ENCODE data around the gene CCDC183.

DNA sequence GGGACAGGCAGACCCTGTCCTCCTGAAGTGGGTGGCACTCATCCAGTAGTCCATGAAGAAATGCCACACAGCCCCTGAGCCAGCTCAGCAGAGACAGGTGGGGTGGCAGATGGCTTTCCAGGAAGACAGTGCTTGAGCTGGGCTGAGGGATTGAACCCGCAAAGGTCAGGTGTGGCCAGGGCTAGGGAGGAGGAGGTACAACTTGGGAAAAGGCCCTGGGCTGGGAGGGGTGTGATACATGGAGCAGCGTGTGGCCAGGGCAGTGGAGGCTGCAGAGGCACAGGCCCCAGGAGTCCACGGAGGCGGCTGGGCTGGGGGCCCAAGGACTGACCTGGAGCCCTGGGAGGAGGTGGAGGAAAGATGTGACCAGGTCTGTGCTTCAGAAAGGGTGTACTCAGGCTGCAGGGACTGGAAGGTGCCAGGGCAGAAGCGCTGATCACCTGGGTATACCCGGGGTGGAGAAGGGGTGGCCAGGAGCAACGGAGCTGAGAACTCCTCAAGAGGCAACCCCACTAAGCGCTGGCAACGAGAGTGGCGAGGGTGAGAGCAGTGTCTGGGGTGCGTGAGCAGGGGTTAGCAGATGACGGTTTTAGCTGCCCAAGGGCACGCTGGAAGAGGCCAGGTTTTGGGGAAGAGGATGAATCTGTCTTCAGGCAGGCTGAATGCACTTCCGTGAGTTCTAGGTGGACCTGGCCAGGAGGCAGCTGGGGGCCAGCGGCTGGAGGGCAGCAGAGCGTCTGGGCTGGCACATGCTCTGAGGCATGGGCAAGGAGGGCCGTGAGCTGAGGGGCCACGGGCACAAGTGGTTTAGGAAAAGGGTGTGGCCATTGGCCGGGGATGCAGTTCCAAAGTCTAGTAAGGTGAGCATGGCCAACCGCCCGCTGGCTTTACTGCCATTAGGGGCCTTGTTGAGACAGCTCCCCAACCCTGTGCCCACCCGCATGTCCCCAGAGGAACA is 7.7 kb downstream of the CCDC183 start:
- TF ChIP-seq, protein P1, sequence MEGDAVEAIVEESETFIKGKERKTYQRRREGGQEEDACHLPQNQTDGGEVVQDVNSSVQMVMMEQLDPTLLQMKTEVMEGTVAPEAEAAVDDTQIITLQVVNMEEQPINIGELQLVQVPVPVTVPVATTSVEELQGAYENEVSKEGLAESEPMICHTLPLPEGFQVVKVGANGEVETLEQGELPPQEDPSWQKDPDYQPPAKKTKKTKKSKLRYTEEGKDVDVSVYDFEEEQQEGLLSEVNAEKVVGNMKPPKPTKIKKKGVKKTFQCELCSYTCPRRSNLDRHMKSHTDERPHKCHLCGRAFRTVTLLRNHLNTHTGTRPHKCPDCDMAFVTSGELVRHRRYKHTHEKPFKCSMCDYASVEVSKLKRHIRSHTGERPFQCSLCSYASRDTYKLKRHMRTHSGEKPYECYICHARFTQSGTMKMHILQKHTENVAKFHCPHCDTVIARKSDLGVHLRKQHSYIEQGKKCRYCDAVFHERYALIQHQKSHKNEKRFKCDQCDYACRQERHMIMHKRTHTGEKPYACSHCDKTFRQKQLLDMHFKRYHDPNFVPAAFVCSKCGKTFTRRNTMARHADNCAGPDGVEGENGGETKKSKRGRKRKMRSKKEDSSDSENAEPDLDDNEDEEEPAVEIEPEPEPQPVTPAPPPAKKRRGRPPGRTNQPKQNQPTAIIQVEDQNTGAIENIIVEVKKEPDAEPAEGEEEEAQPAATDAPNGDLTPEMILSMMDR (IDR thresholded peaks at IDR 0.05; ENCODE audit: poor library complexity, severe bottlenecking), result no peak
- TF ChIP-seq TAF1 (IDR thresholded peaks at IDR 0.05; ENCODE audit: low read depth) (no peak), POLR2AphosphoS5 (IDR thresholded peaks at IDR 0.05) (no peak)

Measured in neural cell (in vitro differentiated cells).